Activated T-helper 1 cell treated with anti-CD3 and anti-CD28 coated beads, Interleukin-12 subunit alpha, Interleukin-12 subunit beta, Interleukin-2, Interleukin-4 antibody, amounts not matched to agents 30 ng/mL and 10 ng/mL and 1 ng/mL, durations not matched to agents 14 hours and 24 hours and 36 hours (primary cell): ENCODE results near the gene RHD. TPM values are rescaled to one million over a fixed set of nuclear protein-coding genes. Genes with fewer than 3 reads are reported as not detected.
"Not testable (repeated sequence)": the region's sequence is repeated elsewhere in the genome, so short reads cannot be mapped to it uniquely, and the experiment has no call there.

Source experiments
- DNase-seq: peaks from one replicate; pipeline ENCODE4 v3.0.0; 2021; ENCODE audit warnings: low spot score
- H3K27ac Mint-ChIP-seq: one replicate; pipeline ENCODE4 v1.8.0; 2021; ENCODE audit warnings: mild to moderate bottlenecking, mixed read lengths
- H3K27me3 Mint-ChIP-seq: one replicate; pipeline ENCODE4 v1.8.0; 2022; ENCODE audit warnings: mild to moderate bottlenecking, moderate library complexity, mixed read lengths; ENCODE audit not compliant: insufficient read depth
- H3K36me3 Mint-ChIP-seq: one replicate; pipeline ENCODE4 v1.8.0; 2021; ENCODE audit warnings: low read depth, mixed read lengths
- H3K4me1 Mint-ChIP-seq: one replicate; pipeline ENCODE4 v1.8.0; 2021; ENCODE audit warnings: low read depth, mixed read lengths
- H3K4me3 Mint-ChIP-seq: one replicate; pipeline ENCODE4 v1.8.0; 2021; ENCODE audit warnings: mild to moderate bottlenecking, moderate library complexity, mixed read lengths
- H3K9me3 Mint-ChIP-seq: one replicate; pipeline ENCODE4 v1.8.0; 2021; ENCODE audit warnings: mixed read lengths
- intact Hi-C: fragments of 100-400 bp; cut with micrococcal nuclease; formaldehyde crosslinking; loops from one replicate; pipeline ENCODE4 v1.15.1; 2024
- total RNA-seq: library from RNA; stranded (reverse); gene quantifications from 2 replicates; pipeline ENCODE4 v1.2.3, GENCODE V29; 2022

The RHD gene
- total RNA-seq, 1 donor from 2014 or later: not detected

DNA sequence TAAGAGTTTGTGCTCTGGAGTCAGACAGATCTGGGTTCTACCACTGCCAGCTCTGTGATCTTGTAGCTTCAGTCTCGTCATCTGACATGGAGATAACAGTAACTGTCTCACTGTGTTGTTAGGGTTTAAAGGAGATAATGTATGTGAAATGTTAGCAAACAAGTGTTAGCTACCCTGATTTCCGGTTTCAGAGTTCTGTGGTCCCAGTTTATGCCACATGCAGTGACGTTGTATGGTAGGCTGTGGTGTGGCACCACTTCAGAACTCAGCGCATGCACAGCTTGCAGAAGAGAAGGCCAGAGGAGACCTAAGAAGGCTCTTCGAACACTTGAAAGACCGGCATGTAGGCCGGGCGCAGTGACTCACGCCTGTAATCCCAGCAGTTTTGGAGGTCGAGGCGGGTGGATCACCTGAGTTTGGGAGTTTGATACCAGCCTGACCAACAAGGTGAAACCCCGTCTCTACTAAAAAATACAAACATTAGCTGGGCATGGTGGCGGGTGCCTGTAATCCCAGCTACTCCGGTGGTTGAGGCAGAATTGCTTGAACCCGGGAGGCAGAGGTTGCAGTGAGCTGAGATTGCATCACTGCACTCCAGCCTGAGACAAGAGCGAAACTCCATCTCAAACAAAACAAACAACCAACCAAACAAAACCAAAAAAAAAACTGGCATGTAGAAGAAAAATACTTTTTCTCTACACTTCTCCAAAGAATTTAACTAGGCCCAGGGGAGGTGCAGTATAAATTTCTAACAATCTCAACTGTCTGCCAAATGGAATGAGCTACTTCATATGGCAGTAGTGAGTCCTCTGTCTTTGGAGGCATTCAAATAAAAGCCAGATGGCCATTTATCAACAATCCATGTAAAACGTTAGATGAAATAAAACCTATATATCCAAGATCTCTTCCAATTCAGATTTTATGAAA lies 55.8 kb downstream of the RHD start:
- H3K9me3 Mint-ChIP-seq, H3K27me3 Mint-ChIP-seq, H3K4me3 Mint-ChIP-seq, DNase-seq, H3K36me3 Mint-ChIP-seq, intact Hi-C loops, H3K27ac Mint-ChIP-seq: not testable (repeated sequence)
- peaks cover 23% of the 10 kb centered on the region for H3K4me1 Mint-ChIP-seq

DNA sequence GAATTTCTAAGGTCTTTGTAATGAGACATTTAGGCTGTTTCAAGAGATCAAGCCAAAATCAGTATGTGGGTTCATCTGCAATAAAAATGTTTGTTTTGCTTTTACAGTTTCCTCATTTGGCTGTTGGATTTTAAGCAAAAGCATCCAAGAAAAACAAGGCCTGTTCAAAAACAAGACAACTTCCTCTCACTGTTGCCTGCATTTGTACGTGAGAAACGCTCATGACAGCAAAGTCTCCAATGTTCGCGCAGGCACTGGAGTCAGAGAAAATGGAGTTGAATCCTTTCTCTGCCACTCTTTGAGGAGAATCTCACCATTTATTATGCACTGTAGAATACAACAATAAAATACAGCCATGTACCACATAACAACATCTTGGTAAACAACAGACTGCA lies 56.5 kb downstream of the RHD start:
- H3K4me3 Mint-ChIP-seq, H3K9me3 Mint-ChIP-seq, intact Hi-C loops, DNase-seq, H3K36me3 Mint-ChIP-seq, H3K27me3 Mint-ChIP-seq, H3K27ac Mint-ChIP-seq: not testable (repeated sequence)
- peaks cover 30% of the 10 kb centered on the region for H3K4me1 Mint-ChIP-seq

DNA sequence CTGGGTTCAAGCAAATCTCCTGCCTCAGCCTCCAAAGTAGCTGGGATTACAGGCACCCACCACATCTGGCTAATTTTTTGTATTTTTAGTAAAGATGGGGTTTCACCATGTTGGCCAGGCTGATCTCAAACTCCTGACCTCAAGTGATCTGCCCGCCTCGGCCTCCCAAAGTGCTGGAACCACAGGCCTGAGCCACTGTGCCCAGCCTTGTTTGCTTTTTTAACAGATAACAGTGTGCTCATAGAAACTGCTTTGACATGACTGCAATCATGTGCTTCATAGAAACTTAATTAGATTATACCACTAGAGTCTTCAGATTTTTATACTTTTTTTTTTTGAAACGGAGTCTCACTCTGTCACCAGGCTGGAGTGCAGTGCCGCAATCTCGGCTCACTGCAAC lies 57.0 kb downstream of the RHD start:
- intact Hi-C loops, H3K27me3 Mint-ChIP-seq, H3K4me3 Mint-ChIP-seq, DNase-seq, H3K9me3 Mint-ChIP-seq, H3K36me3 Mint-ChIP-seq: not testable (repeated sequence)
- Mint-ChIP-seq H3K4me1 (peaks cover 35% of the 10 kb centered on the region), H3K27ac (peak overlapping the region; percentile 51)

DNA sequence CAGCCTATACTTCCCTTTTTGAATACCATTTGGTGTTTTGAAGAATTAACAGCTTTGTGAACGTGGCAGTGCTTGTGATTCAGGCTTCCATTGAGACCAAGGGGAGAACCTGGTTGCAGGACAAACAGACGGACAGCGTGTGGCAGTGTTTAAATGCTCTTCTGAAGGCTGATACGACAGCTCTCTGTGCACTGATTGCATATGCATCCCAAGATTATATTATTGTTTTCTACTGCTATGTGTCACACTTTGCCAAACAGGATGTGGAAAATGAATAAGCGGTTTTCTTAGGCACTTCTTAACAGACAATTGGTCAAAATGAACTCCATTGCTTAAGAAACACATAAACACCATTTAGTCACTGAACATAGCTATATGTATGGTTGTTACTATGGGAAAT lies 57.6 kb downstream of the RHD start:
- Mint-ChIP-seq H3K4me3 (peak overlapping the region; percentile 8), H3K4me1 (peaks cover 38% of the 10 kb centered on the region), H3K27ac (peak overlapping the region; percentile 51)
- intact Hi-C loops, H3K36me3 Mint-ChIP-seq, H3K27me3 Mint-ChIP-seq, H3K9me3 Mint-ChIP-seq: not testable (repeated sequence)
- DNase-seq: peak; percentile 19

DNA sequence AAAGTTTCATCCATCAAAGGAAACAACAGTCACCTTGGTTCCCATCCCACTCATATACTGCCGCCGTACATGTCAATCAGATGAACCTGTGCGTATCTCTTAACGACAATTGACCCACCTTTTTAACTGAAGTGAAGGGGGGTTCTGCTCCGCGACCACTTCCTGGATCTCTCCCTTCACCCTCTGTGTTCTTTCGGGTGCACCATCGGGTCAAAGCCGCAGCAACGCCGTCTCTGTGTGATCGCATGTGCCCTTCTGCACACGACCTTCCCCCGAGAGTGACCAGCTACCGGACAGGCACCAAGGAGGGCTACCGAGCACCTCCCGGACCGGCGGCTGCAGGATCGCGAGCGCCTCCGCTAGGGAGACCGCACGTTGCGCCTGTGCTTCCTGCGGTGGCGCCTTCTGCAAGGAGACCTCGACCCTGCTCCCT lies 64.6 kb downstream of the RHD start:
- intact Hi-C loops: loop anchor here (5.0 kb wide), 1 partner anchor 70 kb away; no protein-coding TSS in a partner anchor
- peaks cover 36% of the 10 kb centered on the region for H3K4me1 Mint-ChIP-seq
- H3K27ac Mint-ChIP-seq: peak overlapping the region; percentile 79
- peak overlapping the region; percentile 94 for H3K4me3 Mint-ChIP-seq
- not testable (repeated sequence) for H3K36me3 Mint-ChIP-seq, H3K27me3 Mint-ChIP-seq, H3K9me3 Mint-ChIP-seq
- peak; percentile 24 for DNase-seq

DNA sequence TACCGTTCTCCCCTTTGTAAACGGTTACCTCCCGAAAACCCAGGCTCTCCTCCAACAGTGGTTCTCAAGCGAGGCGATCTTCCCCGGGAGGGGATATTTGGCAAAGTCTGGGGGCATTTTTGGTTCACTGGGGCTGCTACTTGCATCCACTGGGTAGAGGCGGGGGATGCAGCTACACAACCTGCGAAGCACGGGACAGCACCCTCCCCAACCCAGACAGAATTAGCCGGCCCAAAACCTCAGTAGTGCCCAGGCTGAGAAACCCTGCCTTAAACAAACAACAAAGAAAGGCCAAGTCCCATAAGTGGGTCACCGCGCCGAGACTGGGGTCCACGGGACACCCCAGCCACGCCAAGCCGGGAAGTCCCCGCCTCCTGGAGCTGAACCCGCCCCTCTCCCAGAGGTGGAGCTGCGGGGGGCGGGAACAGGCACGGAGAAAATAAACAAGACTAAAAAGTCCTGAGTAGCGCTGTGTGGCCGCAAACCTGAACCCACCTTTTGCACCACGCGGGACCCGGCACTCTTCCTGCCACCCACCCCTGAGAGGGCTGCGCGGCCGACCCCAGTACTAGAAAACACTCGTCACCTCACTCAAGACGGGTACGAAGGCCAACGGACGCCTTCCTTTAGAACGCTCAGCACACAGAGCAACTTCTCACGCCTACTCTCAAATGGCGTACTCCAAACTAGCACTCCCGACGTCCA lies 65.3 kb downstream of the RHD start:
- H3K9me3 Mint-ChIP-seq, H3K27me3 Mint-ChIP-seq, H3K36me3 Mint-ChIP-seq: not testable (repeated sequence)
- DNase-seq: peak; percentile 27
- intact Hi-C loops: loop anchor here (2.0 to 5.0 kb wide), 3 partner anchors 70 to 93 kb away; partner anchors contain the start of genes MACO1 and RSRP1
- Mint-ChIP-seq H3K4me1 (peaks cover 36% of the 10 kb centered on the region), H3K27ac (peak overlapping the region; percentile 94), H3K4me3 (peak overlapping the region; percentile 94)

DNA sequence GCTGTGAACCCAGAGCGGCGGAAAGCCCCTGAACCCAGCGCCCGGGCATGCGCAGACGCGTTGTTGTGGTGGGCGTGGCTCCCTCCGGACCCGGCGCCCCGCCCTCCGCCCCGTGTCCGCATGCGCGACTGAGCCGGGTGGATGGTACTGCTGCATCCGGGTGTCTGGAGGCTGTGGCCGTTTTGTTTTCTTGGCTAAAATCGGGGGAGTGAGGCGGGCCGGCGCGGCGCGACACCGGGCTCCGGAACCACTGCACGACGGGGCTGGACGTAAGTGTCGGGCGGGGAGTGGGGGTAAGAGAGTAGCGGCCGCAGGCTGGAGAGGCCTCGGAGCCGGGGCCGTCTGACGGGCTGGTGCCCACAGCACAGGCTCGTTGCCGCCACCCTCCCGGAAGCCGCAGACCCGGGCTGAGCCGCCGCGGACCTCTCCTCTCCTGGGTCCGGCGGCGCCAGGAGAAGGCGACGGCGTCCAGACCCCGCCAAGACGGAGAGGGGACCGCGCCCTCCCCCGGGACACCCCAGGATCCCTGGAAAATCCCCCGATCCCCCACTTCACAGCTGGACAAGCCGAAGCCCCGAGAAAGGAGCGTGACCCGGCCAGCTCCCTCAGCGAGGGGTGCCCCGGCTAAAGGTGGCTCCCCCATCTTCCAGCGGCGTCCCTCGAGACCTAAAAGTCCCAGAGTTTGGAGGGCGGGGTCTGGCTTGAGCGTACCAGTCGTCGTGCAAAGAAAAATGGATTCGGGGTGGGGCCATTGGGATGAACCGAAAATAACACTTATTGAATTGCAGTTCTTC lies 66.1 kb downstream of the RHD start, which contains the start of gene TMEM50A:
Gene TMEM50A (plus strand): TSS at position 147 of the 794 bp plus-strand sequence. CDS start 2,153 bp downstream, outside the sequence.
- Mint-ChIP-seq H3K27me3 (no peaks in the 10 kb centered on the region), H3K4me1 (peaks cover 36% of the 10 kb centered on the region), H3K27ac (peak within 1 kb of the TSS; percentile 94), H3K4me3 (peak within 1 kb of the TSS; percentile 94), H3K9me3 (no peaks in the 10 kb centered on the region), H3K36me3 (peaks cover 8% of the 10 kb centered on the region)
- peak; percentile 96 for DNase-seq
- intact Hi-C loops: loop anchor here (2.0 to 5.0 kb wide), 3 partner anchors 71 to 92 kb away; partner anchors contain the start of genes MACO1 and RSRP1

DNA sequence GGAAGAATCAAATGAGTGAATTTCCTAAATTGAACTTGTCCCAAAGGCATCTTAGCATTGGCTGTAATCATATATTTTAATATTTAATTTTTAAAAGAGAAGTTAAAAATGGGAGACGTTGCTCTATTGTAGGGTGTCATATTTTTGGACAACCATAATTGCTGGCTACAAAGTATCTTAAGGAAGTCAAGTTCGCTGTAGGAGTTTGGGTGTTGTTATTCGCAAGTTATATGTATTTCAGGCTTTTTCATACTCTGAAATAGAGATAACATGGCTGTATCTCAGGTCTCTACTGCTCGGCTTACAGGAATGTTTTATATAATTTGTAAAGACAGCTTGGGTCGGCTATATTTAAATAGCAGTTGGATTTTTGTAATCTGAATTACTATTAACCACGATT lies 66.7 kb downstream of the RHD start:
- Mint-ChIP-seq H3K27ac (peak overlapping the region; percentile 94), H3K36me3 (peaks cover 13% of the 10 kb centered on the region), H3K27me3 (no peaks in the 10 kb centered on the region), H3K4me3 (peak overlapping the region; percentile 88), H3K4me1 (peaks cover 36% of the 10 kb centered on the region), H3K9me3 (no peaks in the 10 kb centered on the region)
- DNase-seq: no peak
- intact Hi-C loops: loop anchor here (2.0 to 5.0 kb wide), 3 partner anchors 72 to 92 kb away; partner anchors contain the start of genes MACO1 and RSRP1

DNA sequence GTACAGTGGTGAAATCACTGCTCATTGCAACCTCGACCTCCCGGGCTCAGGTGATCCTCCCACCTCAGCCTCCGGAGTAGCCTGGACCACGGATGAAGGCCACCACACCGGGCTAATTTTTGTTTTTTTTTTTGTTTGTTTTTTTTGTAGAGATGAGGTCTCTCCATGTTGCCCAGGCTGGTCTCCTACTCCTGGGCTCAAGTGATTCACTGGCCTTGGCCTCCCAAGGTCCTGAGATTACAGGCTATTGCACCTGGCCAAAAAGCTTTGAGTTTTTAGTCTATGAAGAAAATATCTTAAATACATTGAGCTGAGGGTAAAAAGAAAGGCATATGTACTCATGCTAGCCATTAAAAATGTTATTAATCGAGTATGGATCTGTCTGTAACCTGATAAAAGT lies 69.4 kb downstream of the RHD start:
- intact Hi-C loops: no loop called here
- Mint-ChIP-seq H3K4me3 (no peak overlapping the region), H3K9me3 (no peaks in the 10 kb centered on the region), H3K4me1 (peaks cover 30% of the 10 kb centered on the region), H3K36me3 (peaks cover 16% of the 10 kb centered on the region), H3K27ac (no peak overlapping the region), H3K27me3 (no peaks in the 10 kb centered on the region)
- no peak for DNase-seq

DNA sequence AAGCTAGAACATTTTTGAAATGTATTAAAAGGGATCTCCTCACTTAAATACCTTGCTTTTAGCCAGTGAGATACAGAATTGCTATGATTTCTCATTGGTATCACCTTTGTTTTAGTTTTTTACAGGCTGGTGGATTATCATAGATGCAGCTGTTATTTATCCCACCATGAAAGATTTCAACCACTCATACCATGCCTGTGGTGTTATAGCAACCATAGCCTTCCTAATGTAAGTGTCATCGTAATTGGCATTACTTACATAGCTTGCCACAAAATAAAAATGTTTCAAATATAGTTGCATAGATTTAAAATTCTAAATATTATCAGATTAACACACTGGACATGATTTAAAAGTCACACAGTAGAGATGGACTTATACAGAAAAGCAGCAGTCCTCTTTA lies 70.5 kb downstream of the RHD start:
- DNase-seq: no peak
- peaks cover 30% of the 10 kb centered on the region for H3K4me1 Mint-ChIP-seq
- H3K27ac Mint-ChIP-seq: no peak overlapping the region
- no peaks in the 10 kb centered on the region for H3K27me3 Mint-ChIP-seq
- no peak overlapping the region for H3K4me3 Mint-ChIP-seq
- no peaks in the 10 kb centered on the region for H3K9me3 Mint-ChIP-seq
- intact Hi-C loops: no loop called here
- peaks cover 24% of the 10 kb centered on the region for H3K36me3 Mint-ChIP-seq

DNA sequence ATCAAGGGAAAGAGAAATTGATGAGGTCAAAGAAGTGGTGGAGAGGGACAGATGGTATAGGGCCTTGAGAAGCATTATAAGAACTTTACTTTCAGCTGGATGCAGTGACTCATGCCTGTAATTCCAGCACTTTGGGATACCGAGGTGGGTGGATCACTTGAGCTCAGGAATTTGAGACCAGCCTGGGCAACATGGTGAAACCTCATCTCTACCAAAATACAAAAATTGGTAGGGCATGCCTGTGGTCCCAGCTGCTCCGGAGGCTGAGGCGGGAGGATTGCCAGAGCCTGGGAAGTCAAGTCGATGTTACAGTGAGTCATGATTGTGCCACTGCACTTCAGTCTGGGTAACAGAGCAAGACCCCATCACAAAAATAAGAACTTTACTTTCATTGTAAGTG lies 71.6 kb downstream of the RHD start:
- peaks cover 33% of the 10 kb centered on the region for H3K4me1 Mint-ChIP-seq
- H3K36me3 Mint-ChIP-seq: peaks cover 28% of the 10 kb centered on the region
- peak overlapping the region; percentile 55 for H3K27ac Mint-ChIP-seq
- DNase-seq: no peak
- intact Hi-C loops: no loop called here
- H3K27me3 Mint-ChIP-seq: no peaks in the 10 kb centered on the region
- H3K4me3 Mint-ChIP-seq: no peak overlapping the region
- H3K9me3 Mint-ChIP-seq: no peaks in the 10 kb centered on the region

DNA sequence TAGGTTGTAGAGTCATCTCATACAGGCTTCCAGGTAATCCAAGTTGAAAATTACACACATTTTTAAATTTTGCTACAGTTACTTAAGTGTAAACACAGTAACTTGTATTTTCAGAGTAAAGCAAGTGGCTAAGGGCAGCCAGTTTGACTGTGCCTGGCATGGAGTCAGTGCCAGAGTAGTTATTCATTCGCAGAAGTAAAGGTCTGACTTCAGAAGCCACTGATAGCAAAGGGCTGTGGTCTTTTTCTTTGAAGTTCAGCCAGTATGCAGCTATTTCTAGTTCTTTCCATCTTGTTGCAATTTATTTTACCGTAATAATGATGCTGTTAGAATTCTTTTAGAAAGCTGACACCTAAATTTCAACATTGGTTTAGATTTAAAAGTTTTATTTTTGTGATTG lies 75.2 kb downstream of the RHD start:
- Mint-ChIP-seq H3K27ac (no peak overlapping the region), H3K9me3 (no peaks in the 10 kb centered on the region), H3K36me3 (peaks cover 34% of the 10 kb centered on the region), H3K27me3 (no peaks in the 10 kb centered on the region), H3K4me1 (peaks cover 18% of the 10 kb centered on the region), H3K4me3 (no peak overlapping the region)
- DNase-seq: no peak
- intact Hi-C loops: no loop called here
